OCI-LY3 (cell line): ENCODE data around the gene COL27A1.

Experiments
- H2AFZ ChIP-seq: fragments of 200-600, 300-600 bp; shearing (Covaris generic); 2 replicates; pipeline ENCODE4 v1.6.0; 2014; ENCODE audit warnings: antibody characterized with exemption, low read depth, low read length
- H3K27ac ChIP-seq: fragments of 200-600, 300-600 bp; sonication (generic); 2 replicates; pipeline ENCODE4 v1.5.1; 2014; ENCODE audit warnings: mild to moderate bottlenecking, low read length, moderate library complexity, mixed read lengths
- H3K27me3 ChIP-seq: fragments of 200-600, 300-600 bp; sonication (generic); 2 replicates; pipeline ENCODE4 v1.6.1; 2014; ENCODE audit warnings: low read depth, low read length, mixed read lengths
- H3K36me3 ChIP-seq: fragments of 200-600, 300-600 bp; sonication (generic); replicated peaks from 2 replicates; pipeline ENCODE3; 2014; ENCODE audit warnings: low read depth, low read length, mixed read lengths
- H3K4me1 ChIP-seq: fragments of 300-600, 200-600 bp; sonication (generic); 2 replicates; pipeline ENCODE4 v1.6.1; 2014; ENCODE audit warnings: low read length, mixed read lengths
- H3K4me2 ChIP-seq: fragments of 200-600, 300-600 bp; sonication (generic); 2 replicates; pipeline ENCODE4 v1.6.1; 2014; ENCODE audit warnings: low read length, mixed read lengths
- H3K4me3 ChIP-seq: fragments of 300-600, 200-600 bp; sonication (generic); 2 replicates; pipeline ENCODE4 v1.5.1; 2014; ENCODE audit warnings: antibody characterized with exemption, mild to moderate bottlenecking, low read length, moderate library complexity
- H3K79me2 ChIP-seq: fragments of 300-600, 200-600 bp; shearing (Covaris generic); 2 replicates; pipeline ENCODE4 v1.6.1; 2014; ENCODE audit warnings: mild to moderate bottlenecking, low read length, mixed read lengths
- H3K9ac ChIP-seq: fragments of 300-600, 200-600 bp; shearing (Covaris generic); 2 replicates; pipeline ENCODE4 v1.6.0; 2014; ENCODE audit warnings: mild to moderate bottlenecking, low read length, moderate library complexity
- H3K9me3 ChIP-seq: fragments of 200-600, 300-600 bp; shearing (Covaris generic); 2 replicates; pipeline ENCODE4 v1.6.1; 2014; ENCODE audit warnings: low read length, mixed read lengths; ENCODE audit not compliant: insufficient read depth
- H4K20me1 ChIP-seq: fragments of 200-600, 300-600 bp; sonication (generic); 2 replicates; pipeline ENCODE4 v1.6.1; 2016; ENCODE audit warnings: low read length, mixed read lengths; ENCODE audit not compliant: insufficient read depth
- EZH2phosphoT487 ChIP-seq: fragments of 200-600 bp; shearing (Covaris generic); IDR thresholded peaks from 2 replicates; pipeline ENCODE4 v1.6.1; 2018; ENCODE audit warnings: antibody characterized with exemption, mixed run types, low read depth
- TF ChIP-seq, protein P1 (sequence below): fragments of 200-600, 300-600 bp; sonication (generic); IDR thresholded peaks from 2 replicates; pipeline ENCODE4 v1.5.1; 2014; ENCODE audit warnings: antibody characterized with exemption, low read length, low read depth

Gene COL27A1

DNA sequence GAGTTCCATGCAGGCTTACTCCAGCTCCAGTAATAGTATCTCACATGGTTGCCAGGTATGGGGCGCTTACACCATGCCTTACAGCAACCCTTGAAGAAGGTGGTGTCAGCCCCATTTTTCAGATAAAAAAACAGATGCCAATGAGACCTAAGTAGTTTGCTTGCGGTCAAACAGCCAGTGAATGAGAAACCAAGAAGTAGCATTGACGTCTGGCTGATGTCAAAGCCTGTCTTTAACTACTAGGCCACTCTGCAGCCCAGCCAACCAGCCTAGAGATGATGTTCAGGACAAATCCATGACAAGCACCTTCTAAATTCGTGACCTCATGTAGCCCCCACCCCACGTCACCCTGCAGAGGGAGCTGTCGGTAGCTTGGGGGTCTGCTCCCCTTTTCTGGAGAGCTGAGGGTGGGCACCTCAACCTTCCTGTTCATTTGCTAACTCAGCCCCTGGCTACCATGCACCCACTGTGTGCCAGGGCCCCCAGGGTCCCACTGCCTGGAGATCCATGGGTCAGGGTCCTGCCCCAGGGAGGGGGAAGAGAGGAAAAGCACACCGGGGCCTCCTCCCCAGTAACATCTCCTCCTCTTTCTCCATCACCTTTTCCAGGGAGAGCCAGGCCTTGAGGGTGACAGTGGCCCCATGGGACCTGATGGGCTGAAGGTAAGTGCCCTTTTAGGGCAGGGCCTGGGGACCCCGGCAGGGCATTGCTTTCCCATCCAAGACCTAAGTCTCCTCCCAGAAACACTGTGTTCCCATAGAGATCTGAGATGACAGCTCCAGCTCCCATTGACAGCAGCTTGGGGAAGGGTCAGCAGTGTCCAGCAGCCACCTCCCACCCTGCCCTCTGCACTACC, 115.0 kb downstream of the COL27A1 start:
- H3K27ac ChIP-seq, result no peak overlapping the region
- H3K9ac ChIP-seq, result no peak overlapping the region
- no peaks in the 10 kb centered on the region for H4K20me1 ChIP-seq
- H3K4me1 ChIP-seq, result no peaks in the 10 kb centered on the region
- TF ChIP-seq, protein P1, sequence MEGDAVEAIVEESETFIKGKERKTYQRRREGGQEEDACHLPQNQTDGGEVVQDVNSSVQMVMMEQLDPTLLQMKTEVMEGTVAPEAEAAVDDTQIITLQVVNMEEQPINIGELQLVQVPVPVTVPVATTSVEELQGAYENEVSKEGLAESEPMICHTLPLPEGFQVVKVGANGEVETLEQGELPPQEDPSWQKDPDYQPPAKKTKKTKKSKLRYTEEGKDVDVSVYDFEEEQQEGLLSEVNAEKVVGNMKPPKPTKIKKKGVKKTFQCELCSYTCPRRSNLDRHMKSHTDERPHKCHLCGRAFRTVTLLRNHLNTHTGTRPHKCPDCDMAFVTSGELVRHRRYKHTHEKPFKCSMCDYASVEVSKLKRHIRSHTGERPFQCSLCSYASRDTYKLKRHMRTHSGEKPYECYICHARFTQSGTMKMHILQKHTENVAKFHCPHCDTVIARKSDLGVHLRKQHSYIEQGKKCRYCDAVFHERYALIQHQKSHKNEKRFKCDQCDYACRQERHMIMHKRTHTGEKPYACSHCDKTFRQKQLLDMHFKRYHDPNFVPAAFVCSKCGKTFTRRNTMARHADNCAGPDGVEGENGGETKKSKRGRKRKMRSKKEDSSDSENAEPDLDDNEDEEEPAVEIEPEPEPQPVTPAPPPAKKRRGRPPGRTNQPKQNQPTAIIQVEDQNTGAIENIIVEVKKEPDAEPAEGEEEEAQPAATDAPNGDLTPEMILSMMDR, result no peak
- TF ChIP-seq EZH2phosphoT487, result no peak
- no peaks in the 10 kb centered on the region for H3K9me3 ChIP-seq
- no peak overlapping the region for H3K4me3 ChIP-seq
- H3K36me3 ChIP-seq, result no peaks in the 10 kb centered on the region
- no peaks in the 10 kb centered on the region for H3K79me2 ChIP-seq
- H3K27me3 ChIP-seq, result peaks cover 24% of the 10 kb centered on the region
- H2AFZ ChIP-seq, result no peak overlapping the region
- no peak overlapping the region for H3K4me2 ChIP-seq

DNA sequence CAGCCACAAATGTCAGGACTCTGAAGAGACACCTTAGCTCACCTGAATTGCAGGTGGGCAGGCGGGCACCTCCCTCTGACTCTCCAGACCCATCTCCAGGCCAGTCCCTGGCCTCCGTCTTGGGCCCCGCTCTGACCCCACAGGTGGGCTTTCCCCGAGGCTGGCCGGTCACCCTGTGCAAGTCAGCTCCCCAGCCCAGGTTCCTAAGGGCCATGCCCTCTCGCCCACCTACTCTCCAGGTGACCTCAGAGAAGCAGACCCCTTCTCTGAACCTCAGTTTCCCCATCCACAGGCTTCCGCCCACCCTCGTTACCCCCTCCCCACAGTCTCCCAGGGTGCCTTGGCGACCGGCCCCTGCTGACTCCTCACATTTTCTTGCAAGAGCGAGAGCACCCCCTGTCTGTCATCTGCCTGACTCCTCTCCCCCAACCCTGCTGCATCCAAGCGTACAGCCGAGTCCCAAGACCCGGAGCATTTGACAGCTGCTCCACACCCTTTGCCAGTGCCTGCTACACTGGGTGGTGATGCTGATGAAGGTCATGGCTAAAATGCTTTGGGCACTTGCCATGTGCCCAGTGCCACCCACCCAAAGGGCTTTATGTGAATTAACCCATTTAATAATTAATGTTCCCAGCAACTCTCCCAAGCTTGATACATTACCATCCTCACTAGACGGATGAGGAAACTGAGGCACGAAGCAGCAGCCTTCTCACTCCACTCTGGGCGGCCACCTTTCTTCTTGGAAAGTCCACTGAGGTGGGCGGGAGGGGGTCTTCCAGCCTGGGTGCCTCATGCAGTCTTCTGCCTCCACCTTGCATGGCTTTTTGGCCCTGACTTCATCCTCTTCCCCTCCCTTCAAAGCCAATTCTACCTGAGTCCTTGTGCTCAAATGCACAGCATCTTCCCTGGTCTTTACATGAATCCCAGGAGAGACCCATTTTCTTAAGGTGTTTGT, 116.5 kb downstream of the COL27A1 start:
- no peak overlapping the region for H3K4me2 ChIP-seq
- no peaks in the 10 kb centered on the region for H3K4me1 ChIP-seq
- no peak overlapping the region for H3K4me3 ChIP-seq

DNA sequence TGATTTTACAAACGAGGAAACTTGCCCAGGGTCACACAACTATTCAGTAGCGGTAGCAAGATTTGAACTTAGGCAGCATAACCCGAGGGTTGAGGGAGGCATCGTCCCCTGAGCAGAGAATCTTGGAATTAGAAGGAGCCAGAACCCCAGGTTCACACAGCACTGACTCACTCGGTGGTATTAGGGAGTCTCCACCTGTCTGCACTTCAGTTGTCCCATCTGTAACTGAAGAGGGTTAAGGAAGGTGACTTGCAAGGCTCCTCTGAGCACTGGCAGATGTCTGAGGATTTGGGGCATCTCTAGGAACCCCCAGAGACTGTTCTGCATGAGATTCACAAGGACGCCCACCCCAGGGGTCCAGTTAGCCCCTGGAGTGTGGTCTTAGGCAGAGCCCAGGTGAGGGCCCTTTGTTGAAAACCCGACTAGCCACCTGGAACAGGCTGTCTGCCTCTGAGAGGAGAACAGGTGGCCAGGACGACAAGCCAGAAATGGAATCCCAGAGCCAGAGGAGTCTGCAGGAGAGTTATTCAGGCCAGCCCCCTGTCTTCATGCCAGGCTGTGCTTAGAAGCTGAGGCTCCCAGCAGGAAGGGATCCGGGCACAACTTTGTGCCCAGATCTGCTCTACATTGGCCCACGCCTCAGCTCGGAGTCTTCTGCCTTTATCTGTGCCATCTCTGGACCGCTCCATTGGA, 117.5 kb downstream of the COL27A1 start:
- Histone ChIP-seq H4K20me1 (no peaks in the 10 kb centered on the region), H2AFZ (no peak overlapping the region), H3K27me3 (peaks cover 20% of the 10 kb centered on the region), H3K27ac (no peak overlapping the region), H3K36me3 (no peaks in the 10 kb centered on the region), H3K9ac (no peak overlapping the region), H3K79me2 (no peaks in the 10 kb centered on the region), H3K4me2 (no peak overlapping the region), H3K4me3 (no peak overlapping the region), H3K4me1 (no peaks in the 10 kb centered on the region), H3K9me3 (no peaks in the 10 kb centered on the region)
- no peak for TF ChIP-seq EZH2phosphoT487
- TF ChIP-seq, protein P1, result no peak

More for the DNA sequence above, 116.5 kb downstream of the COL27A1 start:
- Histone ChIP-seq H3K36me3 (no peaks in the 10 kb centered on the region), H3K79me2 (no peaks in the 10 kb centered on the region), H2AFZ (no peak overlapping the region), H3K27ac (no peak overlapping the region), H3K9ac (no peak overlapping the region), H3K9me3 (no peaks in the 10 kb centered on the region), H4K20me1 (no peaks in the 10 kb centered on the region), H3K27me3 (peaks cover 20% of the 10 kb centered on the region)
- TF ChIP-seq EZH2phosphoT487, result no peak
- TF ChIP-seq, protein P1, result peak; percentile 36

DNA sequence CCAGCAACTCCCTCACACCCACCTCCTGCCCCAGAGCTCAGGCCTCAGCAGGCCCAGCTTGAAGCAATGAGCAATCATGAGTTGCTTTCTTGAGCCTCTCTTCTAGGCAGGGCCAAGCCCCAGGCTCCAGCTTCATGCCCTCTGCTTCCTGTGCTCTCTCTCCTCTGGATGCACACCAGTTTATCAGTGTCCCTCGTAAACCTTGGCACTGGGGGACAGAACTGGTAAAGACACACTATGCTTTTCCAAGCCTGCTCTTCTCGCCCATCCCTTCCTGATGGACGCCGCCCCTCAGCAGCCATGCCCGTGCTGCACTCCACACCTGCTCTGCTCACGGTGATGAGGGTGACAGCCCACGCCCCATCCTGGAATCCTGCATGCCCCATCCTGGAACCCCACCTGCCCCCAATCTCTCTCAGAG, 118.1 kb downstream of the COL27A1 start:
- no peak for TF ChIP-seq EZH2phosphoT487
- TF ChIP-seq, protein P1, result no peak
- Histone ChIP-seq H3K4me2 (no peak overlapping the region), H3K9ac (no peak overlapping the region), H2AFZ (no peak overlapping the region), H3K27ac (no peak overlapping the region), H3K4me1 (no peaks in the 10 kb centered on the region), H3K36me3 (no peaks in the 10 kb centered on the region), H3K4me3 (no peak overlapping the region), H3K27me3 (peaks cover 20% of the 10 kb centered on the region), H3K9me3 (no peaks in the 10 kb centered on the region), H4K20me1 (no peaks in the 10 kb centered on the region), H3K79me2 (no peaks in the 10 kb centered on the region)
